Liver (tissue), 9 donors: ENCODE measurements around the gene CD34. TPM values are rescaled to one million over a fixed set of nuclear protein-coding genes. Genes with fewer than 3 reads are reported as not detected.

Experiments
- DNase-seq: peaks from one replicate; pipeline ENCODE4 v3.0.0-alpha.2; 2017; ENCODE audit warnings: low spot score
- H3K27ac ChIP-seq, 2 donors: one replicate each; pipeline ENCODE4 v1.7.0; 2013; ENCODE audit warnings: inconsistent platforms in 2 of 2, low read length in 2 of 2, control low read depth in 1 of 2, low read depth in 1 of 2, mild to moderate bottlenecking in 1 of 2
- H3K27me3 ChIP-seq, 4 donors: one replicate each; pipeline versions ENCODE4 v1.6.1 to v1.7.0; 2013; ENCODE audit warnings: low read length in 3 of 4, inconsistent platforms in 1 of 4, mild to moderate bottlenecking in 1 of 4, moderate library complexity in 1 of 4; ENCODE audit not compliant: control insufficient read depth in 4 of 4, insufficient read depth in 4 of 4
- H3K36me3 ChIP-seq, 4 donors: one replicate each; pipeline versions ENCODE4 v1.6.1 to v1.7.0; 2013; ENCODE audit warnings: low read length in 3 of 4, mild to moderate bottlenecking in 3 of 4, low read depth in 1 of 4, moderate library complexity in 1 of 4; ENCODE audit not compliant: control insufficient read depth in 4 of 4, insufficient read depth in 3 of 4
- H3K4me1 ChIP-seq, 4 donors: one replicate each; pipeline versions ENCODE4 v1.6.1 to v1.7.0; 2013; ENCODE audit warnings: low read length in 3 of 4, mild to moderate bottlenecking in 3 of 4, moderate library complexity in 1 of 4; ENCODE audit not compliant: control insufficient read depth in 4 of 4, insufficient read depth in 4 of 4
- H3K4me3 ChIP-seq, 3 donors: one replicate each; pipeline versions ENCODE4 v1.6.1 to v1.7.0; 2013; ENCODE audit warnings: low read length in 3 of 3, control low read depth in 1 of 3, low read depth in 1 of 3, mild to moderate bottlenecking in 1 of 3
- H3K9ac ChIP-seq, 2 donors: one replicate each; pipeline ENCODE4 v1.7.0; 2013; ENCODE audit warnings: low read length in 2 of 2, mild to moderate bottlenecking in 2 of 2, moderate library complexity in 2 of 2, control low read depth in 1 of 2, low read depth in 1 of 2
- H3K9me3 ChIP-seq, 4 donors: one replicate each; pipeline versions ENCODE4 v1.6.1 to v1.7.0; 2013; ENCODE audit warnings: low read length in 3 of 4; ENCODE audit not compliant: control insufficient read depth in 4 of 4
- FOXA1 ChIP-seq: IDR thresholded peaks from 2 replicates; pipeline ENCODE4 v1.6.1; 2016; ENCODE audit warnings: antibody characterized with exemption
- GABPA ChIP-seq, 2 donors: IDR thresholded peaks in 1 of 2; conservative IDR thresholded peaks in 1 of 2; 2 replicates each; pipeline ENCODE4 v1.6.1; 2016; ENCODE audit warnings: antibody characterized with exemption in 2 of 2, mild to moderate bottlenecking in 1 of 2, moderate library complexity in 1 of 2
- HNF4A ChIP-seq, 2 donors: conservative IDR thresholded peaks; 2 replicates each; pipeline ENCODE4 v1.6.1; 2016; ENCODE audit warnings: antibody characterized with exemption in 2 of 2, mild to moderate bottlenecking in 2 of 2
- HNF4G ChIP-seq: IDR thresholded peaks from 2 replicates; pipeline ENCODE4 v1.6.1; 2016; ENCODE audit warnings: antibody characterized with exemption
- JUND ChIP-seq, 2 donors: IDR thresholded peaks; 2 replicates each; pipeline ENCODE4 v1.6.1; 2016; ENCODE audit warnings: antibody characterized with exemption in 2 of 2
- SP1 ChIP-seq: IDR thresholded peaks from 2 replicates; pipeline ENCODE4 v1.6.1; 2018; ENCODE audit warnings: antibody characterized with exemption, mild to moderate bottlenecking
- YY1 ChIP-seq: IDR thresholded peaks from 2 replicates; pipeline ENCODE4 v1.6.1; 2016; ENCODE audit warnings: antibody characterized with exemption, mild to moderate bottlenecking
- ZBTB33 ChIP-seq: IDR thresholded peaks from 2 replicates; pipeline ENCODE4 v1.6.1; 2016; ENCODE audit warnings: antibody characterized with exemption
- WGBS: extraction: QIAGEN DNeasy Blood & Tissue Kit; methylation state at CpG from one replicate; pipeline ENCODE4 v1.1.7; 2013; 5-methylcytosine and 5-hydroxymethylcytosine counted together
- polyA plus RNA-seq, 2 donors: library from polyadenylated mRNA; stranded (reverse) in 1 of 2; unstranded in 1 of 2; fragments of 200-250 nt in 1 of 2; fragments of >200 nt in 1 of 2; fragmentation: Nextera tagmentation in 1 of 2; extraction: Ambion mirVana in 1 of 2; gene quantifications; one replicate each; pipeline versions ENCODE4 v1.2.1 to v1.2.3, GENCODE V29; 2013 to 2015
- total RNA-seq, 2 donors: library from RNA; depleted of rRNA; stranded (reverse); fragments of >200 nt; gene quantifications; one replicate each; pipeline ENCODE4 v1.2.3, GENCODE V29; 2014
- TF ChIP-seq, protein P1 (sequence below): fragments of 150-350 bp; IDR thresholded peaks from 2 replicates; pipeline ENCODE4 v1.5.1; 2017; ENCODE audit warnings: improper control_type of control experiment, low read depth, low read length; ENCODE audit not compliant: missing input control
- TF ChIP-seq, protein P2 (sequence below): IDR thresholded peaks from 2 replicates; pipeline ENCODE4 v1.6.1; 2016; ENCODE audit warnings: antibody characterized with exemption
- TF ChIP-seq, protein P3 (sequence below): IDR thresholded peaks from 2 replicates; pipeline ENCODE4 v1.6.1; 2016; ENCODE audit warnings: antibody characterized with exemption
- TF ChIP-seq, protein P4 (sequence below): IDR thresholded peaks from 2 replicates; pipeline ENCODE4 v1.6.1; 2016; ENCODE audit warnings: antibody characterized with exemption, mild to moderate bottlenecking
- donor health status: healthy.
- donor health status: healthy.
- donor health status: healthy.
- donor health status: healthy.
- donor health status: healthy.

CD34 gene
- total and polyA plus RNA-seq, 4 donors, result 1.5 to 4.0 (median 1.8) TPM

GRCh38 chr1:207960346-207960745 is 49.4 kb upstream of the CD34 start:
- Histone ChIP-seq H3K9me3 (no peaks in the 10 kb centered on the region), H3K9ac (no peak overlapping the region), H3K4me1 (peaks cover 7 to 25% (median 13%) of the 10 kb centered on the region in 4 donors), H3K4me3 (no peak overlapping the region), H3K27ac (peak overlapping the region in 1 of 2 donors; percentile 9), H3K27me3 (no peaks in the 10 kb centered on the region), H3K36me3 (no peaks in the 10 kb centered on the region)
- TF ChIP-seq YY1, result no peak
- no peak for TF ChIP-seq SP1
- no peak for TF ChIP-seq FOXA1
- TF ChIP-seq GABPA (IDR thresholded peaks at IDR 0.05 in 1 of 2, conservative IDR thresholded peaks at IDR 0.05 in 1 of 2), result no peak
- TF ChIP-seq, protein P1, sequence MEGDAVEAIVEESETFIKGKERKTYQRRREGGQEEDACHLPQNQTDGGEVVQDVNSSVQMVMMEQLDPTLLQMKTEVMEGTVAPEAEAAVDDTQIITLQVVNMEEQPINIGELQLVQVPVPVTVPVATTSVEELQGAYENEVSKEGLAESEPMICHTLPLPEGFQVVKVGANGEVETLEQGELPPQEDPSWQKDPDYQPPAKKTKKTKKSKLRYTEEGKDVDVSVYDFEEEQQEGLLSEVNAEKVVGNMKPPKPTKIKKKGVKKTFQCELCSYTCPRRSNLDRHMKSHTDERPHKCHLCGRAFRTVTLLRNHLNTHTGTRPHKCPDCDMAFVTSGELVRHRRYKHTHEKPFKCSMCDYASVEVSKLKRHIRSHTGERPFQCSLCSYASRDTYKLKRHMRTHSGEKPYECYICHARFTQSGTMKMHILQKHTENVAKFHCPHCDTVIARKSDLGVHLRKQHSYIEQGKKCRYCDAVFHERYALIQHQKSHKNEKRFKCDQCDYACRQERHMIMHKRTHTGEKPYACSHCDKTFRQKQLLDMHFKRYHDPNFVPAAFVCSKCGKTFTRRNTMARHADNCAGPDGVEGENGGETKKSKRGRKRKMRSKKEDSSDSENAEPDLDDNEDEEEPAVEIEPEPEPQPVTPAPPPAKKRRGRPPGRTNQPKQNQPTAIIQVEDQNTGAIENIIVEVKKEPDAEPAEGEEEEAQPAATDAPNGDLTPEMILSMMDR, result no peak
- no peak for TF ChIP-seq ZBTB33
- no peak for TF ChIP-seq HNF4A (conservative IDR thresholded peaks at IDR 0.05)
- TF ChIP-seq JUND (IDR thresholded peaks at IDR 0.05), result no peak
- TF ChIP-seq, protein P2, sequence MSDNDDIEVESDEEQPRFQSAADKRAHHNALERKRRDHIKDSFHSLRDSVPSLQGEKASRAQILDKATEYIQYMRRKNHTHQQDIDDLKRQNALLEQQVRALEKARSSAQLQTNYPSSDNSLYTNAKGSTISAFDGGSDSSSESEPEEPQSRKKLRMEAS, result no peak
- 93% methylated on average over 4 of the region's 4 CpGs for WGBS
- DNase-seq, result no peak

DNA sequence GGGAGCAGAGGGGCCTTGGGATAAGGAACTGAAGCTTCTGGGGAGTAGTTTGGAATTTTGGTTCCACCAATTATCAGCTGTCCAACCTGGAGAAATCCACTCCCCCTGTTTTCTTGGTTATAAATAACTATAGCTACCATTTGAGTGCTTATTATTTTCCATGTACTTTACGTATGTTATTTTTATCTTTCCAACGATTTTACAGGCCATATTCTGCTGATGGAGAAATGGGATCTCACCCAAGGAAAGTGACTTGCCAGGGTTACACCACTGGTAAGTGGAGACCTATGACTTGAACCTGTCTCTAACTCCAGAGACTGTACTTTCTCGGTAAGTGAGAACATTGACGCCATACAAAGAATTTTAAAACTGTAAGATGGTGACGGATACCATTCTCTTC is 49.0 kb upstream of the CD34 start:
- no peak for DNase-seq
- no peak overlapping the region for H3K4me3 ChIP-seq
- peak overlapping the region; percentile 9 to 62 for H3K27ac ChIP-seq
- H3K36me3 ChIP-seq, result no peaks in the 10 kb centered on the region
- H3K27me3 ChIP-seq, result no peaks in the 10 kb centered on the region
- H3K9ac ChIP-seq, result no peak overlapping the region
- H3K9me3 ChIP-seq, result no peaks in the 10 kb centered on the region
- WGBS, result 85% methylated on average over 5 of the region's 5 CpGs
- H3K4me1 ChIP-seq, result peaks cover 7 to 25% (median 13%) of the 10 kb centered on the region in 4 donors
- TF ChIP-seq, protein P1, result no peak
- TF ChIP-seq HNF4G (no peak), ZBTB33 (no peak), YY1 (no peak), HNF4A (conservative IDR thresholded peaks at IDR 0.05) (no peak), FOXA1 (no peak)
- TF ChIP-seq, protein P3, sequence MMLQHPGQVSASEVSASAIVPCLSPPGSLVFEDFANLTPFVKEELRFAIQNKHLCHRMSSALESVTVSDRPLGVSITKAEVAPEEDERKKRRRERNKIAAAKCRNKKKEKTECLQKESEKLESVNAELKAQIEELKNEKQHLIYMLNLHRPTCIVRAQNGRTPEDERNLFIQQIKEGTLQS, result no peak
- TF ChIP-seq, protein P4, sequence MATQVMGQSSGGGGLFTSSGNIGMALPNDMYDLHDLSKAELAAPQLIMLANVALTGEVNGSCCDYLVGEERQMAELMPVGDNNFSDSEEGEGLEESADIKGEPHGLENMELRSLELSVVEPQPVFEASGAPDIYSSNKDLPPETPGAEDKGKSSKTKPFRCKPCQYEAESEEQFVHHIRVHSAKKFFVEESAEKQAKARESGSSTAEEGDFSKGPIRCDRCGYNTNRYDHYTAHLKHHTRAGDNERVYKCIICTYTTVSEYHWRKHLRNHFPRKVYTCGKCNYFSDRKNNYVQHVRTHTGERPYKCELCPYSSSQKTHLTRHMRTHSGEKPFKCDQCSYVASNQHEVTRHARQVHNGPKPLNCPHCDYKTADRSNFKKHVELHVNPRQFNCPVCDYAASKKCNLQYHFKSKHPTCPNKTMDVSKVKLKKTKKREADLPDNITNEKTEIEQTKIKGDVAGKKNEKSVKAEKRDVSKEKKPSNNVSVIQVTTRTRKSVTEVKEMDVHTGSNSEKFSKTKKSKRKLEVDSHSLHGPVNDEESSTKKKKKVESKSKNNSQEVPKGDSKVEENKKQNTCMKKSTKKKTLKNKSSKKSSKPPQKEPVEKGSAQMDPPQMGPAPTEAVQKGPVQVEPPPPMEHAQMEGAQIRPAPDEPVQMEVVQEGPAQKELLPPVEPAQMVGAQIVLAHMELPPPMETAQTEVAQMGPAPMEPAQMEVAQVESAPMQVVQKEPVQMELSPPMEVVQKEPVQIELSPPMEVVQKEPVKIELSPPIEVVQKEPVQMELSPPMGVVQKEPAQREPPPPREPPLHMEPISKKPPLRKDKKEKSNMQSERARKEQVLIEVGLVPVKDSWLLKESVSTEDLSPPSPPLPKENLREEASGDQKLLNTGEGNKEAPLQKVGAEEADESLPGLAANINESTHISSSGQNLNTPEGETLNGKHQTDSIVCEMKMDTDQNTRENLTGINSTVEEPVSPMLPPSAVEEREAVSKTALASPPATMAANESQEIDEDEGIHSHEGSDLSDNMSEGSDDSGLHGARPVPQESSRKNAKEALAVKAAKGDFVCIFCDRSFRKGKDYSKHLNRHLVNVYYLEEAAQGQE, result no peak
- TF ChIP-seq, protein P2, result no peak
